ENCODE results near the gene POLDIP2.
A peak's percentile ranks its signal among the peaks of the same experiment; 100 is the strongest.

The POLDIP2 gene

GRCh38 chr17:28357061-28357900 is at the start of gene POLDIP2:
POLDIP2 (minus strand) TSS chr17:28357527; CDS start chr17:28357448, 79 bp downstream.
- peak within 1 kb of the TSS; percentile 91 to 94 (median 92) for H3K4me3 ChIP-seq (ENCODE audit: low read depth in 1 of 5, low read length in 5 of 5)
- peak within 1 kb of the TSS; percentile 82 to 99 (median 99) for H3K9ac ChIP-seq (ENCODE audit: low read length in 5 of 5)
- peaks cover 25 to 54% (median 52%) of the 10 kb centered on the region in 5 donors for H3K36me3 ChIP-seq (ENCODE audit: control insufficient read depth in 5 of 5, insufficient read depth in 5 of 5, low read length in 5 of 5)
- no peaks in the 10 kb centered on the region for H3K9me3 ChIP-seq (ENCODE audit: control insufficient read depth in 5 of 5, low read length in 5 of 5)
- H3K27ac ChIP-seq (ENCODE audit: low read depth, low read length), result peak within 1 kb of the TSS; percentile 78
- no peaks in the 10 kb centered on the region for H3K27me3 ChIP-seq (ENCODE audit: control insufficient read depth in 5 of 5, insufficient read depth in 4 of 5, low read length in 5 of 5)
- H3K4me1 ChIP-seq (ENCODE audit: control insufficient read depth in 5 of 5, insufficient read depth in 5 of 5, low read length in 5 of 5), result peaks cover 9 to 27% (median 24%) of the 10 kb centered on the region in 5 donors

- Histone ChIP-seq H3K9me3 (ENCODE audit: control insufficient read depth in 5 of 5, low read length in 5 of 5) (no peaks in the 10 kb centered on the region), H3K9ac (ENCODE audit: low read length in 5 of 5) (peak overlapping the region in 2 of 5 donors; percentile 2 to 44), H3K27me3 (ENCODE audit: control insufficient read depth in 5 of 5, insufficient read depth in 4 of 5, low read length in 5 of 5) (no peaks in the 10 kb centered on the region), H3K27ac (ENCODE audit: low read depth, low read length) (no peak overlapping the region), H3K4me1 (ENCODE audit: control insufficient read depth in 5 of 5, insufficient read depth in 5 of 5, low read length in 5 of 5) (peaks cover 5 to 46% (median 28%) of the 10 kb centered on the region in 5 donors), H3K4me3 (ENCODE audit: low read depth in 1 of 5, low read length in 5 of 5) (peak overlapping the region; percentile 70 to 85 (median 81)), H3K36me3 (ENCODE audit: control insufficient read depth in 5 of 5, insufficient read depth in 5 of 5, low read length in 5 of 5) (peaks cover 0 to 17% (median 14%) of the 10 kb centered on the region in 5 donors)
These were observed 49.1 kb upstream of the POLDIP2 start for GRCh38 chr17:28406473-28406814.

DNA sequence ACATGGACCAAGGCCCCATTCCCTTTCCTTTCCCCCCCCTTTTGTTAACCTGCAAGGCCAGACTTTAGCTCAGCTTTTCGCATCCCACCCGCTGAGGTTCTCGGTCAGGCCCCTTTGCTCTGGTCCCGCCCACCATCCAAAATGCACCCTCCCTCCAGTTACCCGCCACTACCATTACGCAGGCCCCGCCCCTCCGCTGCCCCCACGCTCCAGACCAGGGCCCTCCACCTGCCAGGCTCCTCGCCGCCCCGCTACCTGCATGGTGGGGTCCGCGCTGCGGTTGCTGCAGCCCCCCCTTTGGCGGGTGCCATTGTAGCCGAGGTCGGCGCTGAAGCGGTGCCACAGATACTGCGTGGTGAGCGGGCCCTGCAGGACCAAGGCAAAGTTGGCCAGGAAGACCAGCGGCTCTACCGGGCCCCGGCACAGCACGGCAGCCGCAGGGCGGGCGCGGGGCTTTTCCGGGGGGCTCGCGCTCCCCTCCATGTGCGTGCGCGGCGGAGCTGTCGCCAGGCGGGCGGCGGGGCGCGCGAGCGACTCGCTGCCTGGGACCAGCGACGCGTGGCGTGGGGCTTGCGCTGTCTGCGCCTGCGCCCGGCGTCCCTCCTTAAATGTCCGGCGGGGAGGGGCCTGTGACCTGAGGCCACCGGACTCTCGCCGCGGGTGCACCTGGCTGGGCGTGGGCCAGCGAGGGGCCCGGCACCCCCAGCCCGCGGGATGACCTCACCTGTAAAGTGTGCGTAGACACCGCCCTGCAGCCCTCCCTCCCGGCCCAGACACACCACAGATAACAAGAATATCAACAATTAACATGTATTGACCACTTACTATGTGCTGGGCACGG is 48.5 kb upstream of the POLDIP2 start, which contains the start of gene SLC46A1:
Gene SLC46A1 (minus strand): TSS at position 581 of the 841 bp plus-strand sequence. CDS start 98 bp downstream, at position 483.
- Histone ChIP-seq H3K9ac (ENCODE audit: low read length in 5 of 5) (peak within 1 kb of the TSS in 4 of 5 donors; percentile 32 to 81 (median 53)), H3K27ac (ENCODE audit: low read depth, low read length) (peak within 1 kb of the TSS; percentile 16)

DNA sequence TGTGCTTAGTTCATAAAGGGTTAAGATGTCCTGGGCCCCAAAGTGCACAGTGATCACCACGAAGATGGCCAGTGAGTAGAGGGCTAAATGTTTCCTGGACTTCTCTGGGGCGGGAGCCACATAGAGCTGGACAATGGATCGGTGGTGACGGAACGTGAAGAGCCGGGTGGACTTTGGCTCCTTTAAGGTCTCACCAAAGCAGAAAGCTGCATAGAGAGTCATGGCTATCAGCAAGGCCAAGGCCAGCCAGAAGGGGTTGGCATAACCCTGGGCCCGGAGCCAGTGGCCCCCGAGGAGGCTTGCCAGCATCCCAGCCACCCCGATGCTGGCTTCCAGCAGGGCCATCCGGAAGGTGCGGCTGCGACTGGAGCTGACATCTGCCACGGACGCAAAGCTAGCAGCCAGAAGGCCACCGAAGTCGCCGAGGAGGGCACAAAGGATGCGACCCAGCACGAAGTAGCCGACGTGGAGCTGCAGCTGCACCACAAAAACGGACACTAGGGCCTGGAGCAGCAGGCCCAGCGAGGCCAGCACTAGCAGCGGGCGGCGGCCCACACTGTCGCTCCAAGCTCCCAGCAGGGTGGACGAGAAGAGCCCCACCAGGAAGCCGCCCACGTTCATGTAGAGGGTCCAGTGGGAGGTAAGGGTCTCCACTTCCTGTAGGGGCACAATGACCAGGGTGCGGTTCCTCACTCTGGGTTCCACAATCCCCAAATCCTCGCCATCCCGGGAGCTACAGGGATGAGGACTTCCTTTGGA is 47.7 kb upstream of the POLDIP2 start:
- peak overlapping the region; percentile 74 to 89 (median 85) for H3K4me3 ChIP-seq (ENCODE audit: low read depth in 1 of 5, low read length in 5 of 5)
- peak overlapping the region in 4 of 5 donors; percentile 32 to 81 (median 52) for H3K9ac ChIP-seq (ENCODE audit: low read length in 5 of 5)
- H3K27me3 ChIP-seq (ENCODE audit: control insufficient read depth in 5 of 5, insufficient read depth in 4 of 5, low read length in 5 of 5), result no peaks in the 10 kb centered on the region
- no peaks in the 10 kb centered on the region for H3K9me3 ChIP-seq (ENCODE audit: control insufficient read depth in 5 of 5, low read length in 5 of 5)
- peaks cover 5 to 54% (median 28%) of the 10 kb centered on the region in 5 donors for H3K4me1 ChIP-seq (ENCODE audit: control insufficient read depth in 5 of 5, insufficient read depth in 5 of 5, low read length in 5 of 5)
- H3K27ac ChIP-seq (ENCODE audit: low read depth, low read length), result peak overlapping the region; percentile 16
- peaks cover 3 to 31% (median 19%) of the 10 kb centered on the region in 5 donors for H3K36me3 ChIP-seq (ENCODE audit: control insufficient read depth in 5 of 5, insufficient read depth in 5 of 5, low read length in 5 of 5)

More for the DNA sequence above, 48.5 kb upstream of the POLDIP2 start, which contains the start of gene SLC46A1:
- H3K4me1 ChIP-seq (ENCODE audit: control insufficient read depth in 5 of 5, insufficient read depth in 5 of 5, low read length in 5 of 5), result peaks cover 5 to 46% (median 28%) of the 10 kb centered on the region in 5 donors
- H3K9me3 ChIP-seq (ENCODE audit: control insufficient read depth in 5 of 5, low read length in 5 of 5), result no peaks in the 10 kb centered on the region
- H3K36me3 ChIP-seq (ENCODE audit: control insufficient read depth in 5 of 5, insufficient read depth in 5 of 5, low read length in 5 of 5), result peaks cover 3 to 23% (median 14%) of the 10 kb centered on the region in 5 donors
- H3K27me3 ChIP-seq (ENCODE audit: control insufficient read depth in 5 of 5, insufficient read depth in 4 of 5, low read length in 5 of 5), result no peaks in the 10 kb centered on the region
- H3K4me3 ChIP-seq (ENCODE audit: low read depth in 1 of 5, low read length in 5 of 5), result peak within 1 kb of the TSS; percentile 74 to 89 (median 85)

GRCh38 chr17:28404461-28404811 is 47.1 kb upstream of the POLDIP2 start:
- no peaks in the 10 kb centered on the region for H3K9me3 ChIP-seq (ENCODE audit: control insufficient read depth in 5 of 5, low read length in 5 of 5)
- H3K4me1 ChIP-seq (ENCODE audit: control insufficient read depth in 5 of 5, insufficient read depth in 5 of 5, low read length in 5 of 5), result peaks cover 5 to 55% (median 28%) of the 10 kb centered on the region in 5 donors
- H3K27ac ChIP-seq (ENCODE audit: low read depth, low read length), result no peak overlapping the region
- no peaks in the 10 kb centered on the region for H3K27me3 ChIP-seq (ENCODE audit: control insufficient read depth in 5 of 5, insufficient read depth in 4 of 5, low read length in 5 of 5)
- H3K4me3 ChIP-seq (ENCODE audit: low read depth in 1 of 5, low read length in 5 of 5), result peak overlapping the region in 3 of 5 donors; percentile 5 to 85 (median 81)
- H3K9ac ChIP-seq (ENCODE audit: low read length in 5 of 5), result peak overlapping the region in 2 of 5 donors; percentile 36 to 68
- H3K36me3 ChIP-seq (ENCODE audit: control insufficient read depth in 5 of 5, insufficient read depth in 5 of 5, low read length in 5 of 5), result peaks cover 3 to 34% (median 20%) of the 10 kb centered on the region in 5 donors

DNA sequence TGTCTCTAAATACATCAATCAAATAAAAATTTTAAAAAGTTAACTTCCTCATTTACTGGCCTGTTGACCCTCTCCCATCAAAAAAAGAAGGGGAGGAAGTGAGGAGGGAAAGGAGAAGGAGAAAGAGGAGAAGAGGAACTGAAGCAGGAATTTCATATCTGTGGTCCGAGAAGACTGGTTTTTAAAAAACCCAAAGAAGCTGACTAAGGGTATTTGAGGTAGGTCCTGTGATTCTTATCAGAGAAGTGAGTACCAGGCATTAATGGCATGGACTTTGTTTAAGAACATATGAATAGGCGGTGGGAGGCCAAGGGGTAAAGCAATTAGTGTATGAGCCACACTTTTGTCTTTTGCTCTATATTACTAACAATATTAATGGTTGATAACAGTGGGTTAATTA is 46.7 kb upstream of the POLDIP2 start:
- Histone ChIP-seq H3K4me3 (ENCODE audit: low read depth in 1 of 5, low read length in 5 of 5) (no peak overlapping the region), H3K9me3 (ENCODE audit: control insufficient read depth in 5 of 5, low read length in 5 of 5) (no peaks in the 10 kb centered on the region), H3K27ac (ENCODE audit: low read depth, low read length) (no peak overlapping the region), H3K9ac (ENCODE audit: low read length in 5 of 5) (peak overlapping the region in 1 of 5 donors; percentile 26), H3K36me3 (ENCODE audit: control insufficient read depth in 5 of 5, insufficient read depth in 5 of 5, low read length in 5 of 5) (peaks cover 3 to 38% (median 24%) of the 10 kb centered on the region in 5 donors), H3K27me3 (ENCODE audit: control insufficient read depth in 5 of 5, insufficient read depth in 4 of 5, low read length in 5 of 5) (no peaks in the 10 kb centered on the region), H3K4me1 (ENCODE audit: control insufficient read depth in 5 of 5, insufficient read depth in 5 of 5, low read length in 5 of 5) (peaks cover 6 to 59% (median 33%) of the 10 kb centered on the region in 5 donors)

DNA sequence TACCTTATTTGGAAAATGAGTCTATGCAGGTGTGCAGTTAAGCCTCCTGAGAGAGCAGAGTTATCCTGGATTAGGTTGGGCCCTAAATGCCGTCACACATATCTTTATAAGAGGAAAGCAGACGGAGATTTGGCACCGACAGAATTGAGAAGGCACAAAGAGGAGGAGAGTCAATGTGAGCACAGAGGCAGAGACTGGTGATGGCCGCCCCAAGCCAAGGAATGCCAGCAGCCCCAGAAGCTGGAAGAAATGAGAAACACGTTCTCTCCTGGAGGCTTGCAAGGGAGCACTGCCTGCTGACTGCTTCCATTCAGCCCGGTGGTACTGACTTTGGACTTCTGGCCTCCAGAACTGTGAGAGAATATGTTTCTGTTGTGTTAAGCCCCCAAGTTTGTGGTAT is 45.5 kb upstream of the POLDIP2 start:
- Histone ChIP-seq H3K36me3 (ENCODE audit: control insufficient read depth in 5 of 5, insufficient read depth in 5 of 5, low read length in 5 of 5) (peaks cover 3 to 41% (median 27%) of the 10 kb centered on the region in 5 donors), H3K9me3 (ENCODE audit: control insufficient read depth in 5 of 5, low read length in 5 of 5) (no peaks in the 10 kb centered on the region), H3K27ac (ENCODE audit: low read depth, low read length) (no peak overlapping the region), H3K4me3 (ENCODE audit: low read depth in 1 of 5, low read length in 5 of 5) (no peak overlapping the region), H3K9ac (ENCODE audit: low read length in 5 of 5) (peak overlapping the region in 1 of 5 donors; percentile 39), H3K27me3 (ENCODE audit: control insufficient read depth in 5 of 5, insufficient read depth in 4 of 5, low read length in 5 of 5) (no peaks in the 10 kb centered on the region), H3K4me1 (ENCODE audit: control insufficient read depth in 5 of 5, insufficient read depth in 5 of 5, low read length in 5 of 5) (peaks cover 11 to 71% (median 44%) of the 10 kb centered on the region in 5 donors)

DNA sequence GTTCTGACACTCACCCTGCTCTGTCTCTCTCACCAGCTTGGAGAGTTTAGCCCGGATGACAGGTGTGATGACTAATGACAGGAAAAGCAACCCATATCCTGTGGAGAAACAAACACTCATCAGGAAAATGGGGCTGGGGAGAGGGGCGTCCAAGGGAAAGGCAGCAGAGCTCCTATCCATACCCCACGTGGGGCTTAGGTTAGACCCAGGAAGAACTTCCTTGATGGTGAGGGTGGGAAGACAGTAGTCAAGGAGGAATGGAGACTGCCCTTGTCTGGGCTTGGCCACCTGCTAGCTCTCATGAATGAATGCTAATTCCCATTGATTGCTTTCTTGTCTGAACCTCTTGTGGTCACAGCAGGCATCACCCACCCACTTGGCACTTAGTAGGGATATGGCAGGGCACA is 44.9 kb upstream of the POLDIP2 start:
- Histone ChIP-seq H3K27me3 (ENCODE audit: control insufficient read depth in 5 of 5, insufficient read depth in 4 of 5, low read length in 5 of 5) (no peaks in the 10 kb centered on the region), H3K9ac (ENCODE audit: low read length in 5 of 5) (no peak overlapping the region), H3K4me3 (ENCODE audit: low read depth in 1 of 5, low read length in 5 of 5) (no peak overlapping the region), H3K27ac (ENCODE audit: low read depth, low read length) (no peak overlapping the region), H3K4me1 (ENCODE audit: control insufficient read depth in 5 of 5, insufficient read depth in 5 of 5, low read length in 5 of 5) (peaks cover 11 to 77% (median 49%) of the 10 kb centered on the region in 5 donors), H3K36me3 (ENCODE audit: control insufficient read depth in 5 of 5, insufficient read depth in 5 of 5, low read length in 5 of 5) (peaks cover 3 to 46% (median 29%) of the 10 kb centered on the region in 5 donors), H3K9me3 (ENCODE audit: control insufficient read depth in 5 of 5, low read length in 5 of 5) (no peaks in the 10 kb centered on the region)

GRCh38 chr17:28399808-28400207 is 42.5 kb upstream of the POLDIP2 start:
- no peaks in the 10 kb centered on the region for H3K9me3 ChIP-seq (ENCODE audit: control insufficient read depth in 5 of 5, low read length in 5 of 5)
- no peak overlapping the region for H3K4me3 ChIP-seq (ENCODE audit: low read depth in 1 of 5, low read length in 5 of 5)
- H3K4me1 ChIP-seq (ENCODE audit: control insufficient read depth in 5 of 5, insufficient read depth in 5 of 5, low read length in 5 of 5), result peaks cover 8 to 58% (median 40%) of the 10 kb centered on the region in 5 donors
- H3K27ac ChIP-seq (ENCODE audit: low read depth, low read length), result no peak overlapping the region
- H3K27me3 ChIP-seq (ENCODE audit: control insufficient read depth in 5 of 5, insufficient read depth in 4 of 5, low read length in 5 of 5), result no peaks in the 10 kb centered on the region
- H3K36me3 ChIP-seq (ENCODE audit: control insufficient read depth in 5 of 5, insufficient read depth in 5 of 5, low read length in 5 of 5), result peaks cover 3 to 57% (median 35%) of the 10 kb centered on the region in 5 donors
- H3K9ac ChIP-seq (ENCODE audit: low read length in 5 of 5), result peak overlapping the region in 1 of 5 donors; percentile 18
